ENCODE data around the gene PROS1. TPM values are rescaled to one million over a fixed set of nuclear protein-coding genes. Genes with fewer than 3 reads are reported as not detected.
"Not testable (repeated sequence)": the region's sequence is repeated elsewhere in the genome, so short reads cannot be mapped to it uniquely, and the experiment has no call there.

Gene PROS1
- total and polyA plus RNA-seq, 10 of the 15 experiments (the other 5 are each of a cell fraction or from before 2014, with no cell fraction given), result 0.10 TPM; not detected in 9

DNA sequence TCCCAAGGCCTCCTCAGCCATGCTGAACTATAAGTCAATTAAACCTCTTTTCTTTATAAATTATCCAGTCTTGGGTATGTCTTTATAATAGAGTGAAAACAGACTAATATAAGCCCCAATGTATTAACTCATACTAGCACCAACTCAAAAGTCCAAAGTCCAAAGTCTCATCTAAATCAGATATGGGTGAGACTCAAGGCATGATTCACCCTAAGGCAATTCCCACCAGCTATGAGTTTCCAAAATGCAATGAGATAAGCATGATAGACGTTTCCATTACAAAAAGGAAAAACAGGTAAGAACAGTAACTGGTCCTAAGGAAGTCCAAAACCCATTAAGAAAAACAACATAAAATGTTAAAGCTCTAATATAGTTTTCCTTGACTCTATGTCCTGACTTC lies 60.1 kb downstream of the PROS1 start:
- H3K36me3 ChIP-seq (ENCODE audit: control insufficient read depth in 2 of 2, insufficient read depth in 2 of 2, low read length in 1 of 2); in situ Hi-C loops (cut with MboI); H4K20me1 ChIP-seq (ENCODE audit: control insufficient read depth, insufficient read depth); H3K4me2 ChIP-seq (ENCODE audit: control insufficient read depth, insufficient read depth); ATAC-seq; H3K4me3 ChIP-seq; H3K27ac ChIP-seq (ENCODE audit: control insufficient read depth, insufficient read depth); H3K27me3 ChIP-seq (replicated peaks in 1 of 2; ENCODE audit: control insufficient read depth in 2 of 2, insufficient read depth in 2 of 2, low read length in 1 of 2); DNase-seq (ENCODE audit: low read depth, low spot score); SMC1A ChIA-PET (ENCODE audit: uncharacterized antibody, unreplicated experiment); H3K4me1 ChIP-seq (ENCODE audit: control insufficient read depth, insufficient read depth, low read length); FAIRE-seq; intact Hi-C loops (cut with micrococcal nuclease; ENCODE audit: unreplicated experiment); POLR2A ChIA-PET; H3K79me2 ChIP-seq (ENCODE audit: control insufficient read depth, insufficient read depth, low read length); RAD21 ChIA-PET (ENCODE audit: unreplicated experiment); H2AFZ ChIP-seq (ENCODE audit: control insufficient read depth, low read depth, low read length); H3K9me3 ChIP-seq (replicated peaks; ENCODE audit: control insufficient read depth, insufficient read depth, low read length); CTCF ChIA-PET; BruUV-seq (replicated peaks); H3K9ac ChIP-seq (ENCODE audit: control insufficient read depth, insufficient read depth, low read length): not testable (repeated sequence)
- WGBS (ENCODE audit: insufficient coverage, insufficient replicate concordance, low lambda C conversion rate, missing lambda C conversion rate), result 0% methylated on average over 1 of the region's 1 CpG

DNA sequence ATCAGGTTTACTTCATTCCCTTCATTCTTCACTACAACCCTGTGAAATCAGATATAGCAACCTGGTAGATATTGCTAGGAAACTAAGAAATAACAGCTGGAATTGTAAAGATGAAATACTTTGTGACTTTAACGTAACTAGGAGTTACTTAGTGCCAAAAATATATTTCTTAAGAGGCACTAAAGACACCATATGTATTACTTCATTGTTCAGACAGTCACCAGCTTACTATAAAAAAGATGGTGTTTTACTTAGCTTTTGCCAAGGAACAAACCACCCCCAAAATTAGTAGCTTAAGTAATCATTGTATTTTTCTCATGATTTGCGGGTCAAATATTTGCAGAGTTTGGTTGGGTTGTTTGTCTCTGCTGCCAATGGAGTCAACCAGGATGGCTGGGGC lies 62.5 kb downstream of the PROS1 start:
- DNase-seq (ENCODE audit: low read depth, low spot score) (no peak), ATAC-seq (no peak), FAIRE-seq (no peak)
- Histone ChIP-seq H2AFZ (ENCODE audit: control insufficient read depth, low read depth, low read length) (no peak overlapping the region), H3K4me1 (ENCODE audit: control insufficient read depth, insufficient read depth, low read length) (no peaks in the 10 kb centered on the region), H3K4me2 (ENCODE audit: control insufficient read depth, insufficient read depth) (no peak overlapping the region), H3K4me3 (no peak overlapping the region), H3K9me3 (replicated peaks; ENCODE audit: control insufficient read depth, insufficient read depth, low read length) (no peaks in the 10 kb centered on the region; the same call in 2 of the 3 replicates), H3K27me3 (replicated peaks in 1 of 2; ENCODE audit: control insufficient read depth in 2 of 2, insufficient read depth in 2 of 2, low read length in 1 of 2) (no peaks in the 10 kb centered on the region), H3K79me2 (ENCODE audit: control insufficient read depth, insufficient read depth, low read length) (no peaks in the 10 kb centered on the region), H3K36me3 (ENCODE audit: control insufficient read depth in 2 of 2, insufficient read depth in 2 of 2, low read length in 1 of 2) (no peaks in the 10 kb centered on the region), H4K20me1 (ENCODE audit: control insufficient read depth, insufficient read depth) (no peaks in the 10 kb centered on the region), H3K27ac (ENCODE audit: control insufficient read depth, insufficient read depth) (no peak overlapping the region), H3K9ac (ENCODE audit: control insufficient read depth, insufficient read depth, low read length) (no peak overlapping the region)
- ChIA-PET CTCF (no interaction called here), RAD21 (ENCODE audit: unreplicated experiment) (no interaction called here), POLR2A (no interaction called here), SMC1A (ENCODE audit: uncharacterized antibody, unreplicated experiment) (interaction anchor here (0.6 kb wide), 1 partner anchor 407 kb away, joined by 3 read pairs; no protein-coding TSS in a partner anchor)
- intact Hi-C loops (cut with micrococcal nuclease; ENCODE audit: unreplicated experiment), result no loop called here
- in situ Hi-C loops (cut with MboI), result no loop called here
- 59% methylated on average over 2 of the region's 2 CpGs for WGBS (ENCODE audit: insufficient coverage, insufficient replicate concordance, low lambda C conversion rate, missing lambda C conversion rate)
- no TSS peak for BruUV-seq (replicated peaks)
- TF ChIP-seq YY1 (IDR thresholded peaks at IDR 0.05; ENCODE audit: low read depth, low read length), result no peak
- TF ChIP-seq POLR2AphosphoS5 (IDR thresholded peaks at IDR 0.05; ENCODE audit: low read length), result no peak
- no peak for TF ChIP-seq DPF2 (IDR thresholded peaks at IDR 0.05)
- no peak for TF ChIP-seq RB1 (IDR thresholded peaks at IDR 0.05; ENCODE audit: borderline replicate concordance)
- TF ChIP-seq POU2F2 (IDR thresholded peaks at IDR 0.05; ENCODE audit: borderline replicate concordance, low read depth, low read length), result no peak
- no peak for TF ChIP-seq RFX5 (IDR thresholded peaks at IDR 0.05; ENCODE audit: low read depth, low read length)
- no peak for TF ChIP-seq GABPA (IDR thresholded peaks at IDR 0.05; ENCODE audit: low read depth)
- no peak for TF ChIP-seq ASH2L (IDR thresholded peaks at IDR 0.05; ENCODE audit: borderline replicate concordance, low read depth)
- TF ChIP-seq, protein P1, sequence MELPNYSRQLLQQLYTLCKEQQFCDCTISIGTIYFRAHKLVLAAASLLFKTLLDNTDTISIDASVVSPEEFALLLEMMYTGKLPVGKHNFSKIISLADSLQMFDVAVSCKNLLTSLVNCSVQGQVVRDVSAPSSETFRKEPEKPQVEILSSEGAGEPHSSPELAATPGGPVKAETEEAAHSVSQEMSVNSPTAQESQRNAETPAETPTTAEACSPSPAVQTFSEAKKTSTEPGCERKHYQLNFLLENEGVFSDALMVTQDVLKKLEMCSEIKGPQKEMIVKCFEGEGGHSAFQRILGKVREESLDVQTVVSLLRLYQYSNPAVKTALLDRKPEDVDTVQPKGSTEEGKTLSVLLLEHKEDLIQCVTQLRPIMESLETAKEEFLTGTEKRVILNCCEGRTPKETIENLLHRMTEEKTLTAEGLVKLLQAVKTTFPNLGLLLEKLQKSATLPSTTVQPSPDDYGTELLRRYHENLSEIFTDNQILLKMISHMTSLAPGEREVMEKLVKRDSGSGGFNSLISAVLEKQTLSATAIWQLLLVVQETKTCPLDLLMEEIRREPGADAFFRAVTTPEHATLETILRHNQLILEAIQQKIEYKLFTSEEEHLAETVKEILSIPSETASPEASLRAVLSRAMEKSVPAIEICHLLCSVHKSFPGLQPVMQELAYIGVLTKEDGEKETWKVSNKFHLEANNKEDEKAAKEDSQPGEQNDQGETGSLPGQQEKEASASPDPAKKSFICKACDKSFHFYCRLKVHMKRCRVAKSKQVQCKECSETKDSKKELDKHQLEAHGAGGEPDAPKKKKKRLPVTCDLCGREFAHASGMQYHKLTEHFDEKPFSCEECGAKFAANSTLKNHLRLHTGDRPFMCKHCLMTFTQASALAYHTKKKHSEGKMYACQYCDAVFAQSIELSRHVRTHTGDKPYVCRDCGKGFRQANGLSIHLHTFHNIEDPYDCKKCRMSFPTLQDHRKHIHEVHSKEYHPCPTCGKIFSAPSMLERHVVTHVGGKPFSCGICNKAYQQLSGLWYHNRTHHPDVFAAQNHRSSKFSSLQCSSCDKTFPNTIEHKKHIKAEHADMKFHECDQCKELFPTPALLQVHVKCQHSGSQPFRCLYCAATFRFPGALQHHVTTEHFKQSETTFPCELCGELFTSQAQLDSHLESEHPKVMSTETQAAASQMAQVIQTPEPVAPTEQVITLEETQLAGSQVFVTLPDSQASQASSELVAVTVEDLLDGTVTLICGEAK (IDR thresholded peaks at IDR 0.05; ENCODE audit: borderline replicate concordance), result no peak
- TF ChIP-seq JUNB (IDR thresholded peaks at IDR 0.05), result no peak
- no peak for TF ChIP-seq ZNF274 (IDR thresholded peaks at IDR 0.05; ENCODE audit: insufficient read depth, insufficient read length)

Data from GM12878 (cell line).